ENCODE measurements around the gene PLIN5.

Gene PLIN5

GRCh38 chr19:4525563-4526002 is 9.4 kb downstream of the PLIN5 start:
- no peak overlapping the region for H3K27ac Mint-ChIP-seq
- no peaks in the 10 kb centered on the region for H3K9me3 Mint-ChIP-seq
- H3K36me3 Mint-ChIP-seq (ENCODE audit: low read depth), result no peaks in the 10 kb centered on the region
- no peak overlapping the region for H3K4me3 Mint-ChIP-seq
- no peak for DNase-seq (ENCODE audit: low spot score)
- no peaks in the 10 kb centered on the region for H3K4me1 Mint-ChIP-seq (ENCODE audit: low read depth)
- H3K27me3 Mint-ChIP-seq (ENCODE audit: low read depth), result no peaks in the 10 kb centered on the region

- Mint-ChIP-seq H3K27ac (no peak overlapping the region), H3K9me3 (no peaks in the 10 kb centered on the region), H3K4me3 (no peak overlapping the region)
These were observed 10.0 kb downstream of the PLIN5 start for GRCh38 chr19:4524808-4525562.

GRCh38 chr19:4523306-4524110 is 11.5 kb downstream of the PLIN5 start:
- no peaks in the 10 kb centered on the region for H3K4me1 Mint-ChIP-seq (ENCODE audit: low read depth)
- H3K27me3 Mint-ChIP-seq (ENCODE audit: low read depth), result no peaks in the 10 kb centered on the region
- no peaks in the 10 kb centered on the region for H3K9me3 Mint-ChIP-seq
- no peaks in the 10 kb centered on the region for H3K36me3 Mint-ChIP-seq (ENCODE audit: low read depth)
- no peak overlapping the region for H3K4me3 Mint-ChIP-seq
- H3K27ac Mint-ChIP-seq, result no peak overlapping the region
- DNase-seq (ENCODE audit: low spot score), result peak; percentile 30

More at GRCh38 chr19:4524808-4525562, 10.0 kb downstream of the PLIN5 start:
- Mint-ChIP-seq H3K4me1 (ENCODE audit: low read depth) (no peaks in the 10 kb centered on the region), H3K36me3 (ENCODE audit: low read depth) (no peaks in the 10 kb centered on the region), H3K27me3 (ENCODE audit: low read depth) (no peaks in the 10 kb centered on the region)
- DNase-seq (ENCODE audit: low spot score), result peak; percentile 33

- Mint-ChIP-seq H3K36me3 (ENCODE audit: low read depth) (no peaks in the 10 kb centered on the region), H3K27ac (no peak overlapping the region), H3K27me3 (ENCODE audit: low read depth) (no peaks in the 10 kb centered on the region), H3K4me3 (no peak overlapping the region), H3K4me1 (ENCODE audit: low read depth) (no peaks in the 10 kb centered on the region), H3K9me3 (no peaks in the 10 kb centered on the region)
- no peak for DNase-seq (ENCODE audit: low spot score)
These were observed 12.6 kb downstream of the PLIN5 start for GRCh38 chr19:4522291-4523002.

GRCh38 chr19:4521888-4522242 is 13.2 kb downstream of the PLIN5 start:
- DNase-seq (ENCODE audit: low spot score), result no peak
- H3K27ac Mint-ChIP-seq, result no peak overlapping the region
- no peaks in the 10 kb centered on the region for H3K4me1 Mint-ChIP-seq (ENCODE audit: low read depth)
- no peaks in the 10 kb centered on the region for H3K36me3 Mint-ChIP-seq (ENCODE audit: low read depth)
- no peaks in the 10 kb centered on the region for H3K27me3 Mint-ChIP-seq (ENCODE audit: low read depth)
- no peaks in the 10 kb centered on the region for H3K9me3 Mint-ChIP-seq
- H3K4me3 Mint-ChIP-seq, result no peak overlapping the region

- Mint-ChIP-seq H3K4me1 (ENCODE audit: low read depth) (no peaks in the 10 kb centered on the region), H3K36me3 (ENCODE audit: low read depth) (no peaks in the 10 kb centered on the region), H3K27ac (no peak overlapping the region), H3K4me3 (no peak overlapping the region), H3K9me3 (no peaks in the 10 kb centered on the region), H3K27me3 (ENCODE audit: low read depth) (no peaks in the 10 kb centered on the region)
- no peak for DNase-seq (ENCODE audit: low spot score)
These were observed 13.7 kb downstream of the PLIN5 start for GRCh38 chr19:4521170-4521887.

- H3K9me3 Mint-ChIP-seq, result no peaks in the 10 kb centered on the region
- H3K36me3 Mint-ChIP-seq (ENCODE audit: low read depth), result no peaks in the 10 kb centered on the region
- no peaks in the 10 kb centered on the region for H3K4me1 Mint-ChIP-seq (ENCODE audit: low read depth)
- no peak overlapping the region for H3K4me3 Mint-ChIP-seq
- no peaks in the 10 kb centered on the region for H3K27me3 Mint-ChIP-seq (ENCODE audit: low read depth)
- DNase-seq (ENCODE audit: low spot score), result no peak
- no peak overlapping the region for H3K27ac Mint-ChIP-seq
These were observed 15.3 kb downstream of the PLIN5 start for GRCh38 chr19:4519521-4520277.

GRCh38 chr19:4519172-4519496 is 15.9 kb downstream of the PLIN5 start:
- H3K4me1 Mint-ChIP-seq (ENCODE audit: low read depth), result no peaks in the 10 kb centered on the region
- no peaks in the 10 kb centered on the region for H3K9me3 Mint-ChIP-seq
- DNase-seq (ENCODE audit: low spot score), result no peak
- H3K27ac Mint-ChIP-seq, result no peak overlapping the region
- no peaks in the 10 kb centered on the region for H3K36me3 Mint-ChIP-seq (ENCODE audit: low read depth)
- H3K27me3 Mint-ChIP-seq (ENCODE audit: low read depth), result no peaks in the 10 kb centered on the region
- no peak overlapping the region for H3K4me3 Mint-ChIP-seq

GRCh38 chr19:4518345-4519171 is 16.5 kb downstream of the PLIN5 start, which contains the start of gene PLIN4:
PLIN4 (minus strand) TSS chr19:4518486; CDS start chr19:4518272, 214 bp downstream.
- Mint-ChIP-seq H3K4me1 (ENCODE audit: low read depth) (no peaks in the 10 kb centered on the region), H3K27me3 (ENCODE audit: low read depth) (no peaks in the 10 kb centered on the region), H3K27ac (no peak within 1 kb of the TSS), H3K9me3 (no peaks in the 10 kb centered on the region), H3K4me3 (no peak within 1 kb of the TSS), H3K36me3 (ENCODE audit: low read depth) (no peaks in the 10 kb centered on the region)
- no peak for DNase-seq (ENCODE audit: low spot score)

- no peak overlapping the region for H3K27ac Mint-ChIP-seq
- no peak for DNase-seq (ENCODE audit: low spot score)
- H3K36me3 Mint-ChIP-seq (ENCODE audit: low read depth), result no peaks in the 10 kb centered on the region
- no peaks in the 10 kb centered on the region for H3K4me1 Mint-ChIP-seq (ENCODE audit: low read depth)
- no peak overlapping the region for H3K4me3 Mint-ChIP-seq
- H3K9me3 Mint-ChIP-seq, result no peaks in the 10 kb centered on the region
- no peaks in the 10 kb centered on the region for H3K27me3 Mint-ChIP-seq (ENCODE audit: low read depth)
These were observed 17.5 kb downstream of the PLIN5 start for GRCh38 chr19:4517451-4518057.

GRCh38 chr19:4516939-4517300 is 18.1 kb downstream of the PLIN5 start:
- Mint-ChIP-seq H3K36me3 (ENCODE audit: low read depth) (no peaks in the 10 kb centered on the region), H3K4me1 (ENCODE audit: low read depth) (no peaks in the 10 kb centered on the region), H3K27me3 (ENCODE audit: low read depth) (no peaks in the 10 kb centered on the region), H3K4me3 (no peak overlapping the region), H3K27ac (no peak overlapping the region), H3K9me3 (no peaks in the 10 kb centered on the region)
- no peak for DNase-seq (ENCODE audit: low spot score)

- Mint-ChIP-seq H3K36me3 (ENCODE audit: low read depth) (no peaks in the 10 kb centered on the region), H3K4me3 (no peak overlapping the region), H3K27ac (no peak overlapping the region), H3K27me3 (ENCODE audit: low read depth) (no peaks in the 10 kb centered on the region), H3K9me3 (no peaks in the 10 kb centered on the region), H3K4me1 (ENCODE audit: low read depth) (no peaks in the 10 kb centered on the region)
- DNase-seq (ENCODE audit: low spot score), result no peak
These were observed 18.7 kb downstream of the PLIN5 start for GRCh38 chr19:4516199-4516938.

All from T-helper 2 cell treated with Interferon-gamma antibody and Interleukin-4, amounts not matched to agents 5 μg/mL and 100 μg/mL, for 36 hours (primary cell).